GM12875 (cell line): Measurements from ENCODE around the gene DMC1.
"Not testable (repeated sequence)": the region's sequence is repeated elsewhere in the genome, so short reads cannot be mapped to it uniquely, and the experiment has no call there.

Experiments
- H3K4me3 ChIP-seq: one replicate; pipeline ENCODE4 v1.5.1; 2011; ENCODE audit warnings: low read depth, low read length, control low read depth
- CTCF ChIP-seq: IDR thresholded peaks from 2 replicates; pipeline ENCODE4 v1.5.1; 2011; ENCODE audit warnings: low read depth, mild to moderate bottlenecking, control low read depth, inconsistent platforms, low read length, moderate library complexity, borderline replicate concordance; ENCODE audit not compliant: insufficient read depth

Gene DMC1

DNA sequence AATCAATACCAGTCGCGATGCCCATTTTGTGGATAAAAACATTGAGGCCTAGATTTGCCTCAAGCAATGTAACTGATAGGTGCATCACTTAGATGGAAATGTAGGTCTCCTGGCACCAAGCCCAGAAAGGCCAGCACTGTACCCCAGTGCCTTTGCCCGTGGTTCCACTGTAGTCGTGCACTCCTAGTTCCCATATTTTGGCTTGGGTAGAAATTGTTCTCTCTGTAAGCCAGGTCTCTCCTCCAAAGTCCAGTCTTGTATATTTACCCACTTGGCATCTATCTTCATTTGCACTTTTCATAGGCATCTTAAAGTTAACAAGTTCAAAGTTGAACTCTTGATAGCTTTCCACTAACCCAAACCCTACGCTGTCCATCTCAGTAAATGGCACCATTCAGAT is 41.6 kb upstream of the DMC1 start:
- H3K4me3 ChIP-seq, result no peak overlapping the region
- TF ChIP-seq CTCF, result no peak

GRCh38 chr22:38610234-38610633 is 40.3 kb upstream of the DMC1 start:
- no peak for TF ChIP-seq CTCF
- H3K4me3 ChIP-seq, result no peak overlapping the region

- H3K4me3 ChIP-seq, result no peak overlapping the region
- TF ChIP-seq CTCF, result no peak
These were observed 39.2 kb upstream of the DMC1 start for GRCh38 chr22:38608992-38609750.

- TF ChIP-seq CTCF, result no peak
- no peak overlapping the region for H3K4me3 ChIP-seq
These were observed 37.7 kb upstream of the DMC1 start for GRCh38 chr22:38607680-38608079.

DNA sequence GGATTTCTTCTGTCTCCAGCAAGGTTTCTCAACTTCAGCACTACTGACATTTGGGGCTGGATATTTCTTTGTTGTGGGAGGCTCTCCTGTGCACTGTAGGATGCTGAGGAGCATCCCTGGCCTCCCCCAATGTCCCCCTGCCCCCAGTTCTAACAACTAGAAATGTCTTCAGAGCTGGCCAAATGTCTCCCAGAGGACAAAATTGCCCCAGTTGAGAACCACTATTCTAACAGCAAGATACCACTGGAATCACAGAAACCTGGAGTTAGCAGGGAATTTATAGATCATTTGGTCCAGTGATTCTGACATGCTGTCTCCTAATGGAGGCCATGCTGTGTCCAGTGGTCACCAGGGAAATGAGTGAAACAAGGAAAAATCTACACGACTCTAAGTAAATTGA is 32.2 kb upstream of the DMC1 start:
- H3K4me3 ChIP-seq, result no peak overlapping the region
- TF ChIP-seq CTCF, result no peak

GRCh38 chr22:38601221-38601764 is 31.3 kb upstream of the DMC1 start:
- H3K4me3 ChIP-seq, result no peak overlapping the region
- no peak for TF ChIP-seq CTCF

DNA sequence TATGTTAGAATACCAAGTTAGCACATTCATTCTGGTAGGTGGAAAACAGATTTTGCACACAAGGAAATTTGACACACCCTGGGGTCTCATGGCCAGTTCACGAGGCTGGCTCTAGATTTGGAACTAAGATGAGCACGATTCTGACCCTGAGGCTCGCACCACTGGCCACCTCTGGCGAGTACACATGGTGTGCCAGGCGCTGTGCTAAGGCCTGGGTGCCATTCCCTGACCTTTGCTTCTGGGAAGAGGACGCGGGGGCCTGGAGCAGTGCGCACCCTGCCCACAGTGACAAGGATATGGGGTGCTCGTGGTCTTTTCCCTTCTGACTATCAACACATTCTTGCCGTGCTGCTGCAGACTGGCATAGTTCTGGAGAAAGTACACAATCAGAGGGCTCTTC is 29.5 kb upstream of the DMC1 start:
- TF ChIP-seq CTCF, result no peak
- H3K4me3 ChIP-seq, result no peak overlapping the region

GRCh38 chr22:38582923-38583322 is 12.9 kb upstream of the DMC1 start:
- H3K4me3 ChIP-seq, result not testable (repeated sequence)
